Stimulated activated CD4-positive, alpha-beta T cell treated with anti-CD3 and anti-CD28 coated beads, Interleukin-2, amount 100 ng/mL, for 24 hours (primary cell): ENCODE data around the gene SF1.
A peak's percentile ranks its signal among the peaks of the same experiment; 100 is the strongest.

Source experiments
- DNase-seq, 2 donors: peaks; one replicate each; pipeline ENCODE4 v3.0.0-alpha.2; 2020

Gene SF1

GRCh38 chr11:64801158-64801464 lies 22.8 kb upstream of the SF1 start:
- DNase-seq = no peak

GRCh38 chr11:64800303-64801157 lies 22.2 kb upstream of the SF1 start:
- no peak for DNase-seq

GRCh38 chr11:64799623-64800302 lies 21.4 kb upstream of the SF1 start:
- DNase-seq = no peak

GRCh38 chr11:64799256-64799622 lies 20.9 kb upstream of the SF1 start:
- DNase-seq = no peak

- no peak for DNase-seq
Observed at GRCh38 chr11:64796757-64797541, 18.6 kb upstream of the SF1 start.

- DNase-seq = no peak
Observed at GRCh38 chr11:64796047-64796756, 17.9 kb upstream of the SF1 start.

GRCh38 chr11:64794526-64794925 lies 16.2 kb upstream of the SF1 start:
- no peak for DNase-seq

GRCh38 chr11:64793271-64794160 lies 15.2 kb upstream of the SF1 start:
- no peak for DNase-seq

GRCh38 chr11:64792482-64792881 lies 14.1 kb upstream of the SF1 start:
- DNase-seq = no peak

- no peak for DNase-seq
Observed at GRCh38 chr11:64791781-64792291, 13.5 kb upstream of the SF1 start.

GRCh38 chr11:64790205-64791095 lies 12.1 kb upstream of the SF1 start:
- no peak for DNase-seq

GRCh38 chr11:64789331-64790204 lies 11.2 kb upstream of the SF1 start:
- no peak for DNase-seq

- no peak for DNase-seq
Observed at GRCh38 chr11:64788321-64789215, 10.2 kb upstream of the SF1 start.

GRCh38 chr11:64787526-64788320 lies 9.4 kb upstream of the SF1 start:
- peak; percentile 67 to 68 for DNase-seq

- DNase-seq = no peak
Observed at GRCh38 chr11:64786308-64786707, 8.0 kb upstream of the SF1 start.

GRCh38 chr11:64784813-64785581 lies 6.7 kb upstream of the SF1 start:
- no peak for DNase-seq

- no peak for DNase-seq
Observed at GRCh38 chr11:64778223-64778472, 194 bp downstream of the SF1 start.
